8988T (cell line): ENCODE results near the gene PPP2R2C.

ENCODE experiments used
- DNase-seq: peaks from one replicate; pipeline ENCODE4 v3.0.0; 2011

PPP2R2C gene

DNA sequence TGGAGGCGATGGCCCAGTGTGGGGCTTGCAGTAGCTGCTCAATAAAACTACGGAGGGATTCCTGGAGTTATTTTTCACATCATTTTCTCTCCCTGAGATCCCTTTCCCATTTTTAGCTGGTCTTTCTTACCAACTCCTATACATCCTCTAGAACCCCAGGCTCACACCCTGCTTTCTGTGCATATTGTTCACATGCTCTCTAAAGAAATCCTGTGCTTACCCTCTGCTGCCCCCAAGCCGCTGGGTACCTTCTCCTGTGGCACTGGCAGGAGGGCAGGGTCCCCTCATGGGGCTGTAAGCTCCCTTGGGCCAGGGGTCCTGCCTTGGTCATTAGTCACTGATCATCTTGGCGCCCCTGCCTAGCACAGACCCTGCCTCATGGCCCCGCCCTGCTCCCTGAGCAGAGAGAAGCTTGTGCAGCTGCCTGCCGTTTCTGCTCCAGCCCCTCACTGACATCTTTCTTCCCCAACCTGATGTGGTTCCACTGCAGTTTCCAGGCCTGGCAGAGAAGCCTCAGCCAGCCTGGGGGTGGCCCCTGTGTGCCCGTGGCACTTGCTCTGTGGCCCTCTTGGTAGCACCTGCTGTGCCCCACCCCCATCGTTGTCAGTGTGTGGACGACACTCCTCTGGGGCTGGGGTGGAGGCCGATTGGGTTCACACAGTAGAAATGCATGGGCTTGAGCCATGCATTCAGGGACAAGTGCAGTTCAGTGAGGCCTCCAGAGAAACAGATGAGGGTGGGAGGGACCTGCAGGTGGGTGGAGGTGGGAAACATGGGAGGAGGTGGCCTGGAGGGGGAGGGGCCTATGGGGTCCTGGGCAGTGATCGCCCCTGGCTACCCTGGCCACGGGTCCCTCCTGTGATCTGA, 133.2 kb downstream of the PPP2R2C start:
- DNase-seq = no peak

DNA sequence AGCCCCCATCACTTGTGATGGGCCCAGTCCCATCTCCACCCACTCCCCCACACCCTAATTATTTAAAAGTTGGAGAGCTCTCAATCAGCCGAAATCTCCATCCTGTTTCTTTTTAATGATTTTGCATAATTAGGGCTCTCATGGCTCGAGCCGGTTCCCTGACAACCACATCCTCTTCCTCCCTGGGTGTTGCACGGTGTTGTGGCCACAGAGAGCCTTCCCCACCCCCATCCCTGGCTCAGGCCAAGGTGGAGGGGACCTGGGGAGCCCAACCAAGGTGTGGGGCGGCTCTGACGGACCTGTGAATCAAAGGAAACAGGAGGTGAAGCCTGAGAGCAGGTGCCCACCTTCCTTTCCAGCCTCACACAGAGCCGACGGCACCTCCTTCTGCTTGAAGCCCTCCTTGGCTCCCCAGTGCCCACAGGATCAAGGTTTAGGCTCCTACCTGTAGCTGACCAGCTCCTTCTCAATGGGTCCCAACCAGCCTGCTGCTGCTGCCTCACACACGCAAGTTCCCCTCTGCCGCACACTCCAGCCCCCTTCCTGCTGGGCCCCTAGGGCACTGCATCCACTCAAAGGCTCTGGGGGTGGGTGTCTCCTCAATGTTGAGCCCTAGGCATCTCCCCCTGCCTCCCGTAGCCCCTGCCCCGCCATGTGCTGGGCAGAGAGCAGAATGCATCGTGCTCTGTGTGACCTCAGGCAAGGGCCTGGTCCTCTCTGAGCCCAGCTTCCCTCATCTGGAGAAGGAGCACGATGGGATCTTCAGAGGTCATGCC, 134.1 kb downstream of the PPP2R2C start:
- DNase-seq = no peak

DNA sequence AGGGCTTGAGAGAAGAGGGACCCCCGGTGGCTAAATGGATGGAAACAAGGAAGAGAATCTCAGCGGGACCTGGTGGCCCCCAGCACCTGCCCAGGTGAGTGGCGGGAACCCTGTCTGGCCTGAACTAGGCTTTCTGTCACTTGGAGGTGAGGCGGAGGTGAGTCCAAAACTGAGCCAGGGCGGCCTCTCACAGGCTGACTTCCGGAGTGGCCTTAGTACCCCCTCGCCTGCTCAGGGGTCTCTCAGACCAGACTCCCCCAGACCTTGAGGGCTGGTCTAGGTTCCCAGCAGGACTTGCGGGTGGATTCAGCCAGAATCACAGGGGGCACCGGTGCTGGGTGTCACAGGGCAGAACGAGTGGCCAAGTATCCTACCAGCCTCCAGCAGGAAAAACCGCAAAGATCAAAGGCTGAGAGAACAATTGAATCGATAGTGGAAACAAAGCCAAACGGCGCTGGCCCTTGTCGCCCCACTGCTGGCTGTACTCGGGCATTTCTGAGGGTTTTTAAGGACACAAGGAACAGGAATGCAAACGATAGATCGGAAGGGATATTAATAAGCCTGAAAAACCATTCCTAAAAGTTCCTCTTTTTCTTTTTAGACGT, 135.0 kb downstream of the PPP2R2C start:
- DNase-seq = no peak

DNA sequence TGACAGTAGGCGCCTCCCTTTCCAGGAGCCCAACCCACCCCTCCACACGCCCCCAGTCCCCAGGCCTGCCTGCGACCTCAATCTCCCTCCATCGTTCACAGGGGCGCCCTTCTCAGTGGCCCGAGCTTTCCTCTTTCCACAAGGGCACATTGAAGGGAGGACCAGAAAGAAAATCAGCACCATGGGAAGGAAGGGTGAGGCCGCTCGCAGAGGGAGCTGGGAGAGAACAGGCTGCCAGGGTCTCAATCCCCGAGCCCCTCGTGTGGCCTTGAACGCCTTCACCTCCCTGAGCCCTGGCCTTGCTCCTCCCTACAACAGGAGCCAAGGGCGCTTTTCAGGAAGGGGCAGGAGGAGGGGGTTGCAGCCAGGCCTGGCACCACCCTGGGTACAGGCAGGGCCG, 136.2 kb downstream of the PPP2R2C start:
- DNase-seq = no peak

DNA sequence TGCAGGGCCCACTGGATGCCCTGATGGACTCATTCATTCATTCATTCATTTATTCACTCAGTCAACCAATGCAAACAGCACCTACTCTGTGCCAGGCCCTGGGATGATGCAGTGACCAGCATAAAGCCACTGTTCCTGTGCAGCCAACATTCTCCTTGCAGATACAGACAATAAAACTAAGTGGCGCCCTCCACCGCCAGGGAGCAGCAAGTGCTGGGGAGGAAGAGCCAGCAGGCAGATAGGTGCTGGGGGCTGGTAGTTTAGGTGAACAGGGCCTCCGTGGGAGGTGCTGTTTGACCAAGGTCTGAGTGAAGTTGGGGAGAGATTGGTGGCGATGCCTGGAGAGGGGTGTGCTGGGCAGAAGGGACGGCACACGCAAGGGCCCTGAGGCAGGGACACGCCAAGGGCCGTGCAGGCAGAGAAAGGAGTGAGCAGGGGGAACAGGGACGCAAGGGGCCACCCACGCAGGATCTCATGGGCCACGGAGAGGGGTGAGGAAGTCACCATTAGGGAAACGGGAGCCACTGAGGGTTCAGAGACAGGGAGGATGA, 137.3 kb downstream of the PPP2R2C start:
- DNase-seq = no peak

DNA sequence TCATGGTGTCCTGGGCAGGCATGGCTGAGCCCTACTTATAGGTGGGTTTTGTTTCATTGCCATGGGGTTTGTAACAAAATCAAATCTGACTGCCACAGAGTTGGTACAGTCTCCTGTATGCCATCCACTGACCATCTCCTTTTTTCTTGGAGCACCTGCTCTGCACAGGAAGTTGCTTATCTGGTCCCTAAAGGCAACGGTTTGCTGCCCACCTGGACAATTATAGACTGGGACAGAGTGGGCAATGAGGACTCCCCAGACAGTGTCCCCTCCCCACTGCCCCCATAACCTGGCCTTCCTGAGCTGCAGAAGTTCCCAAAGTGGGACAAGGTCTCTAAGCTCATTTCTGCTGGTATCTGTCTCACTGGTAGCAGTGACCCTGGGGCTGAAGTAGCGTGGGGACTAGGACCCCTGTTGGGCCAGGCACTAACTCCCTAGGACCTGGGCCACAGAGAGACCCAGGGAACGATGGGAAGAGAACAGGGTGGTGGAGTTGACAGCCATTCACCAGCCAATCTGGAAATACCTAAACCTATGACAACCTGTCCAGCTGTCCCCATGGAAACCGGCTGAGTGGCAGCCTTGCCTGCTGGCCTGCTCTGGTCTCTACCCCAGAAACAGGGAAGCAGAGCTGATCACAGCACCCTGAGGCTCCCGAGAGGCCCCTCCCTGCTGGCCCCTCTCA, 138.1 kb downstream of the PPP2R2C start:
- no peak for DNase-seq

DNA sequence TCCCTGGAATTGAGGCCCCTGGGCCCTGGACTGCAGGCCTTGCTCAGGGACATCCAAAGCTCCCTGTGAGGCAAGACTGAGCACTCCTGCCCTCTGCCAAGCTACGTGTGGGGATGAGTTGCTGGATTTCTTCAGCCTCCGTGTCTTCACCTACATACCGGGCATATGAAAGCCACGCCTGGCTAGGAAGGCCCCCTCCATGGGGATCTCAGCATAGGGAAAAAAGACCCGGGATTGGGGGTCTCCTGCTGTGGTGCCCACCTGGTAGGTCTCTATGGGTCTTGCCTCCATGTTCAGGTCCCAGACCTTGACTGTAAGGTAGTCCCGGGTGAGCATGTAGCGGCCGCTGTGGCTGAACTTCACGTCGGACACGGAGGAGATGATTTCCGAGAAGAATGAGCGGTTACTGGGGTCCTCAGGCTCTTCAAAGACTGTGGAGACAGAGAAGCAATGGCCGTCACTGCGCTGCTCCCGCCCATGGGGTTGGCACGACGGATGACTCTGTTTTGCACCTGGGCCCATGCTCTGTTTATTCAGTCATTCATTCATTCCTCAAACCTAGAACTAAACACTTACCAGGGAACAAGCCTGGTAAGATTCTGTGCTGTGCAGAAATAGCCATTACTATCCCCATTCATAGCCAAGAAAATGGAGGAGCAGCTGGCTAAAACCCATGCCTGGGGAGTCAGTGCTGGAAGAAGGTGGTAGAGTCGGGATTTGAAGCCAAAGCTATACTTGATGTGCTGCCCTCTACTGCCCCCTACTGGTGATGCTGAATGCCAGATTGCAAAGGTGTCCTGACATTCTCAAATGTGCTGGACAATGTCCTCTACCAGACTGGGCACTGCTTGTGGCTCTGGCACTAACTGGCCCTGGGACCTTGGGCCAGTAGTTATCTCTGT, 138.9 kb downstream of the PPP2R2C start:
- DNase-seq = peak; percentile 58

DNA sequence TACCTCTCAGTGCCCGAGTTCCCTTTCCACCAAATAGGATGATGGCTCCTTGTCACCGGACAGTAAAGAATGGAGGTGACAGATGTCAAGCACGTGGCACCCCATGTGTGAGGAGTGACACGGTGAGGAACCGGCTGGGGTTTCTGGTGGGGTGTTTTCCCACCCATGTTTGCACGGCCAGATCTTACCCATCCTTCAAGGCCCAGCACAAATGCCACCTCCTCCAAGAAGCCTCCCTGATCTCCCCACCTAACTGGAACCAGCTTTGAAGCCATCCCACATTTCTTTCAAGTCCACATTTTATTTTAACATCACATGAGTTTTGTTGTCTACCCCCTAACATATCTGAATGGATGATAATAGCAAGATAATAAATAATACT, 139.8 kb downstream of the PPP2R2C start:
- no peak for DNase-seq

DNA sequence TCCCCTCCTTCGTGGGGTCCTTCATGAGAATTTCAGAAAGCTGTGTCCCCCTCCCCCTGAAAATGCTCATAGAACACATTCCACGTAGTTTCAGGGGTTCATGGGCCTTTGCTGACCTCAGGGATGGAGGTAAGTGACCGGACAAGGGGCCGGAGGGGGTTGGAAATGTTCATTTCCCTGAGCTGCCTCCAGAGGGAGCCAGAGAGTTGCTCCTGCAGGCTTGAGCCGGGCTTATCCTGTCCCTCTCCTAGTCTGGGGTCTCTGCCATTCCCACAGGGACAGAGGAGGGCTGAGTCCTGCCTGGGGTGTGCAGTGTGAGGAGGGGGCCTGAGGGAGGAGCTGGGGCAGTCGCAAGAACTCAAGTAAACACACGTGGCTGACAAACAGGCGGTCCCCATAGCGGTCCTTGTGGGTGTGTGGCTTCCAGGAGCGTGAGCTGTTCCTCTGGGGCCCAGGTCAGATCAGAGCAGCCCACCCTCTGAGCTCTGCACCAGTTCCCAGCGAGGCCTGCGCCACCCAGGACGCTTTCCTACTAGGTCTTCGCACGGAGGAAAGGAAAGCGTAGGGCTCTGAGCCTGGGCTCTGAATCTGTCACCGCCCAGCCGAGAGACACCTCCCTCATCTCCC, 140.3 kb downstream of the PPP2R2C start:
- no peak for DNase-seq

DNA sequence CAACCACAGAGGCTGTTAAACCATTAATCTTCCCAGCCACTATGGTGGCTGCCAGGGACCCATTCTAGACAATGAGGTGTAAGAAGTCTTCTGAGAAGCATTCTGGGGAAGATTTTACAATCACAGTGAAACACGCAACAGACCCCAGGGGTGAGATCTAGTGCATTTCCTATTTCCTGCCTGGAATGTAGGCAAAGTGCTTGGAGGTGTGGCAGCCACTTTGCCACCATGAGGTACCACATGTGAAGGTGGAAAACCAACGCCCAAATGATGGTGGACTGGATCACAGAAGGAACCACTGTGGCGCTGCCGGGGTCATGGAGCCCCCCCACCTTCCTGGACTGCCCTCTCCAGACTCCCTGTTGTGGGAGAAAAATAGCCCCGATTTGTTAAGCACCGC, 140.9 kb downstream of the PPP2R2C start:
- no peak for DNase-seq

DNA sequence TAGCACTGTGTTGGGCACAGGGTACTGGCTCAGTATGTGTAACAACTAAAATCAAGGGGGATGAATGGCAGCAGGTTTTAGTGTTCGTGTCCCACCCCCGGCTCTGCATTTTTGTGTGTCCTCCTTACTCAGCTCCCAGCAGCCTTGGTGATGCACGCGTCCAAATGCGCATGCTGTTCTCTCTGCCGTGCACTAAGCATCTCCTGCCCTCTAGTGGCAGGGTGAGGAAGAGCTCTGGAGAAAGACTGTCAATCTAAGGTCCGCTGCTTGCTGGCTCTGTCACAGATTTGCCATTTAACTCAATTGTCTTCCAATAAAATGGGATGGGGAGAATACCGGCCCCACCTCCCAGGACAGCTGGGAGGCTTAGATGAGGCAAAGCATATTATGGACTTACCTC, 141.4 kb downstream of the PPP2R2C start:
- DNase-seq = peak; percentile 73

DNA sequence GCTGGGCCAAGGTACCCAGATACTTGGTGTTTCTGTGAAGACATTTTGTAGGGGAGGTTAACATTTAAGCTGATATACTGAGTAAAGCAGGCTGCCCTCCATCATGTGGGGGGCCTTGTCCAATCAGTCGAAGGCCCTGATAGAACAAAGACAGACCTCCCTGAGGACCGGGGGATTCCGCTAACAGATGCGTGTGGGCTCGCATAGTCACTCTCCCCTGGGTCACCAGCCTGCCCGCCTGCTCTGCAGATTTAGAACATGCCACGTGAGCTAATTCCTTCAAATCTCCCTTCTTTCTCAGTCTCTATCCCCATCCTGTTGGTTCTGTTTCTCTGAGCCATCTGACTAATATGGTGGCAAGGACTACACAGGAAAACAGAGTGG, 142.0 kb downstream of the PPP2R2C start:
- no peak for DNase-seq

DNA sequence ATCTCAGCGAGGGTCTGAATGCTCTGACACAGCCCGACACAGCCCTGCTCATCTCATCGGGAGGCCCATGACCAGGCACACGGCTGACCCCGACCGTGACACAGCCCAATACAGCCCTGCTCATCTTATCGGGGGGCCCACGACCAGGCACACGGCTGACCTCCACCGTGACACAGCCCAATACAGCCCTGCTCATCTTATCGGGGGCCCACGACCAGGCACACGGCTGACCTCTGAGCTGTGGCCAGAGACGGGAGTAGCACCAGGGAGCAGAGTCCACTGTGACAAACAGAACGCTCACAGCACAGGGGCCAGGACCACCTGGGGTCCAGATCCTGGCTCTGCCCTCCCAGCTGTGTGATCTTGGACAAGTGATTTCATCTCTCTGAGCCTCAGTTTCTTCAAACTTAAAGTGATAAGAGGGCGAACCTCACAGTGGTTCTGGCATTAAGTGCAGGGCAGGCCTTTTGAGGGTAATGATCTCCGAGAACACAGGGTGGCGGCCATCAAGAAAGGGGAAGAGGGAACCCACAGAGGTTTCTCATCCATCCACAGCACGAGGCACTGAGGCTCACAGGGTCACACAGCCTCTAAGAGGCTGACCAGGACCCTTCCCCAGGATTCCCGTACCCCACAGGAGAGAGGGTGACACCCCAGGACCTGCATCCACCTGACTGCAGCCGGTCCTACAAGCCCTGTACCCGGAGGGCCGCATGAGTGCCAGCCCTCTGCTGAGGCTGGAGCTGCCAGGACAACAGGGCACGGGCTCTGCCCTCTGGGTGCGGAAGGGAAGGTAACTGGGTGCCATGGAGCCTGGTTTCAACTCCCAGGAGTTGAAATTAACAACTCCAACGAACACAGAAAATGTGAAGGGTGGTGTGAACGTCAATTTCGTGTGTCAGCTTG, 142.7 kb downstream of the PPP2R2C start:
- DNase-seq = no peak

DNA sequence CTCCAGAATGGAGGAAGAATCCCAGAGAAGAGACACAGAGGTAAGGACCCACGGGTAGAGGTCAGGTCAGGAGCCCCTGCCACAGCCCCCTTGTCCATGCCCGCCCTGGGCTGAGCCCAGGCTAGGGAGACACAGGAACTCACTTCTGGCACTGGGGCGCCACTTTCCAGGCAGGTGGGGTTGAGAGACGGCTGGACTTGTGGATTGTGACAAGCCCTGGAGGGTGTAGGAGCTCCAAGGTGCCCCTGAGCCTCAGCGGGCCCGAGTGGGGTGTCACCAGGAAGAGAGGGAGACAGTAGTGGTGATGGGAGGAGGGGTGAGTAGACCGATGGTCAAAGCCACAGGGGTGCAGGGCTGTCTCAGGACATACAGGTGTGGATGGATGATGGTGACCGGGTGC, 143.9 kb downstream of the PPP2R2C start:
- DNase-seq = no peak

DNA sequence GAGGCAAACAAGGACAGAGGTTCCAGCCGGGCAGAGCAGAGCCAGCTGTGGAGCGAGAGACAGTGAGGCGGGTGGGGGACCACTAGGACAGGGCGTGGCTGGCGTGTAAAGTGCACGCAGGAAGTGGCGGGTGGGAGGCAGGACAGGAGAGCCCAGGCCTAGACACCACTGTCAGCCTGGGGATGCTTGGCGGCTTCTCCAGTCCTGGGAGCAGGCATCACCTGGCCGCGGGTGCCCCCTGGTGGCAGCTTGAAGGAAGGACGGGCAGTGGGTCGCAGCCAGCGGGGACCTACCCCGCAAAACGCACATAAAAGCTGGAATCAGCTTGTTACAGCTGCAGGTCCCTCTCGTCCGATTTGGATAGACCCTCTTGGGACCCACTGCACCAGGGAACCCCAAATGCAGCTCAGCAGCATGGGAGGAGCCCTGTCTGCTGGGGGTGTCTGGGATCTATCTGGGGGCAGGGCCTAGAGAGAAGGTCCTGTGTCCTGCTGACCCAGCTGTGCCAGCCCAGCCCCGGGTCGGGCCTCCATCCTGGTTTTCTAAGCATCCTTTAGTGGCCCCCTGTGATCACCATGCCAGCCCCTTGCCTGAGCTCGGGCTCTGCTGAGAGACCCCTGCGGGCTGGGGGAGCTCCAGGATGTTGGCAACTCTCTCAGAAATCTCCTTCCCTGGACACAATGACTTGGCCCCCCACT, 145.0 kb downstream of the PPP2R2C start:
- peak; percentile 87 for DNase-seq

DNA sequence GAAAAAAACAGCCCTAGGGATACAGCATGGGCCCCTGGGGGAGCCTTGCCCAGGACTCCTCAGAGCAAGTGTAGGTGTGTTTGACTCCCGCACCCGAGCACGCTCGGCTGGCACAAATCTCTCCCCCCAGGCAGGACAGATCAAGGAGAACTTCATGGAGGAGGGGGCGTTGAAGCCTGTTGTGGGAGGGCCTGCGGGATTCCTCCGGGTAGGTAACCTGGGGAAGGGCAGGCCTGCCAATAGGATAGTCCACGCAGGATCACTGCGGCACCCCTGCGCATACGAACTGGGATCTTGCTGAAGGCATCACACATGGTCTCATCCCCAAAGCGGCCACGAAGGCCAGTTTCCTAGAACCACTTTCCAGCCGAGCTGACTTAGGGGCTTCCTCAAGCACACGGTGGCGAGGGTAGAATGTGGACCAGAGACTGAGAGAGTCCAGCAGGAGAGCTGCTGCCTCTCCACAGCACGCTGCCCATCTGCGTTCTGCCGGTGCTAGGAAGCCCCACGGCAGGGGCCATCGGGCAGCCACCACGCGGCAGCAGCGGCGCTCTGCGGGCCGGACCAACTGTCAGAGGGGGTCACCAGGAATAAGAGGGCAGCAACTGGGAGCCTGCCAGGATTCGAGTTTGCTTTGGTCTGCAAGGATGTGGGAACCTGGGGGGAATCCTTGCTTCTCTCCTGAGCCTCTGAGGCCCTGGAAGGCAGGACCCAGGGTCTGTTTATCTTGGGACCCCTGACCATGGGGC, 145.9 kb downstream of the PPP2R2C start:
- no peak for DNase-seq

DNA sequence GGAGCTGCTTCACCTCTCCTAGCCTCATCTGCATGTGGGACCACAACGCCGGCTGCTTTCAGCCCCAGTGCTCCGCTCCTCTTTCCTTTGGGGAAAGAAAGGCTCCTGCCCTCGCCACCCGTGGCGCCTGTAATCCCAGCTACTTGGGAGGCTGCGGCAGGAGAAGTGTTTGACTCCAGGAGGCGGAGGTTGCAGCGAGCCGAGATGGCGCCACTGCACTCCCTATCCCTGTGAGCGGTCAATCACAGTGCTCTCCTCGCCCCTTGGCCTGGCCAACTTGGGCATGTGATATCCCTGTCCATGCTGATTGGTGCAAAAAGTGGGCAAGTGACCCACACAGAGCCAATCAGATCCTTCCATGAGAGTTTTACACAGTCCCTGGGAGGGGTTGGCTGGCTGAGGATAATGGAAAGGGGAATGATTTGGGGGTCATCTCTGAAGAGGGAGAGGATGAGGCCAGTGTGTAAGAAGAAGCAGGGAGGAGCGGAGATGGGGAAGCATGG, 146.6 kb downstream of the PPP2R2C start:
- DNase-seq = no peak

DNA sequence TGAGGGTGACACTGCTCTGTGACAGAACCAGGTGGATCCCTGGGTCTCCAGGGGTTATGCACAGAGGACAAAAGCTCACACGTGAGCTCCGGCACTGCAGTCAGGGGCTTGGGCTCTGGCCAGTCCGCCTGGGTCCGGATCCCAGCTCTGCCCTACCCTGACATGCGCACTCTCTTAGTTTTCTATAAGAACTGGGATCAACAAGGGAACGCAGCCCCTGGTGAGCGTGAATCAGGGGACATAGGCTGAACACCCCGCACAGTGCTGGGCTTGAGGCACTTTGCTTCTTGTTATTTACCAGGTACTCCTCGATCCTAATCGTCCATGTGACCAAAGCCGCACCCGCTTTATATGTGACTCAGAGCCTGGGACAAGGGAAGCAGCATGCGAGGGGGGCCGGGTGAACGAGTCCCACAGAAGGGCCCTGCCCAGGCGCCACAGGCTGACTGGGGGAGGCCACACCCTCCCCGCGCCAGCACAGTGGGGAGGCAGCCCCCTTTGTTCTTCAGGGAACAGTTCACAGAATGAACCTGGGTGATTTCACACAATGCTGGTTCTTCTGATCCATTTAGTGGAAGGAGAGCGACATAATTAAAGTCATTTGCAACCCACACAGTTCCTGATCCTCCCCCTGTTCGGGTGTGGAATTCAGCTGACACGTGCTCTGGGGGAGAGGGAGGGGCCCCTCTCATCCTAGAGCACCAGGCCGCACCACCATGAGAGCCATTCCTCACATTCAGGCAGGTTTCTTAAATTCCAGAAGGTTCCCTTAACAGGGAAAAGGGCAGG, 147.2 kb downstream of the PPP2R2C start:
- DNase-seq = no peak
